HG03432 (cell line): ENCODE measurements around the gene GUCY2F.

ENCODE experiments used
- ATAC-seq: cut with Tn5 transposase; IDR thresholded peaks from one replicate; pipeline ENCODE4 v1.9.1; 2021; ENCODE audit warnings: mild to moderate bottlenecking, moderate library complexity; ENCODE audit not compliant: unreplicated experiment

Gene GUCY2F

GRCh38 chrX:109481986-109482385 is at the start of gene GUCY2F:
GUCY2F (minus strand) TSS chrX:109482086; CDS start chrX:109475936, 6,150 bp downstream.
- no peak for ATAC-seq

GRCh38 chrX:109519001-109519400 is 37.1 kb upstream of the GUCY2F start:
- no peak for ATAC-seq

GRCh38 chrX:109511113-109511512 is 29.2 kb upstream of the GUCY2F start:
- no peak for ATAC-seq

GRCh38 chrX:109508915-109509314 is 27.0 kb upstream of the GUCY2F start:
- ATAC-seq, result no peak

- no peak for ATAC-seq
Observed at GRCh38 chrX:109501176-109501575, 19.3 kb upstream of the GUCY2F start.

- ATAC-seq, result no peak
Observed at GRCh38 chrX:109498434-109498833, 16.5 kb upstream of the GUCY2F start.

- no peak for ATAC-seq
Observed at GRCh38 chrX:109489174-109489573, 7.3 kb upstream of the GUCY2F start.

GRCh38 chrX:109487640-109488039 is 5.8 kb upstream of the GUCY2F start:
- ATAC-seq, result peak; percentile 82

GRCh38 chrX:109485470-109486340 is 3.8 kb upstream of the GUCY2F start:
- peak; percentile 70 for ATAC-seq

GRCh38 chrX:109484886-109485285 is 3.0 kb upstream of the GUCY2F start:
- no peak for ATAC-seq

GRCh38 chrX:109475174-109475891 is 6.6 kb downstream of the GUCY2F start:
- ATAC-seq, result no peak

GRCh38 chrX:109472939-109473735 is 8.7 kb downstream of the GUCY2F start:
- no peak for ATAC-seq

- ATAC-seq, result no peak
Observed at GRCh38 chrX:109464231-109464630, 17.7 kb downstream of the GUCY2F start.

GRCh38 chrX:109463784-109464183 is 18.1 kb downstream of the GUCY2F start:
- ATAC-seq, result no peak

- no peak for ATAC-seq
Observed at GRCh38 chrX:109448282-109448938, 33.5 kb downstream of the GUCY2F start.

- ATAC-seq, result no peak
Observed at GRCh38 chrX:109441266-109441665, 40.6 kb downstream of the GUCY2F start.

- peak; percentile 78 for ATAC-seq
Observed at GRCh38 chrX:109440475-109440874, 41.4 kb downstream of the GUCY2F start.

GRCh38 chrX:109409181-109409580 is 72.7 kb downstream of the GUCY2F start:
- ATAC-seq, result no peak

- no peak for ATAC-seq
Observed at GRCh38 chrX:109403922-109404321, 78.0 kb downstream of the GUCY2F start.

GRCh38 chrX:109399831-109400230 is 82.1 kb downstream of the GUCY2F start:
- ATAC-seq, result no peak

- no peak for ATAC-seq
Observed at GRCh38 chrX:109398833-109399232, 83.1 kb downstream of the GUCY2F start.
